Mucosa of descending colon (tissue), 3 donors: ENCODE measurements around the gene CACNB1. TPM values are rescaled to one million over a fixed set of nuclear protein-coding genes. Genes with fewer than 3 reads are reported as not detected.

ENCODE experiments used
- ATAC-seq: fragments of 200-7000 bp; cut with Tn5 transposase; one replicate; pipeline ENCODE4 v1.9.1; 2020; ENCODE audit warnings: mild to moderate bottlenecking, moderate library complexity
- DNase-seq, 3 donors: peaks; one replicate each; pipeline ENCODE4 v3.0.0-alpha.2; 2020
- H3K36me3 ChIP-seq: fragments of 200-600 bp; one replicate; pipeline ENCODE4 v1.8.0; 2021; ENCODE audit warnings: low read depth, mild to moderate bottlenecking
- H3K4me1 ChIP-seq: fragments of 200-600 bp; one replicate; pipeline ENCODE4 v1.8.0; 2021; ENCODE audit warnings: low read depth, mild to moderate bottlenecking
- H3K4me3 ChIP-seq: fragments of 200-600 bp; one replicate; pipeline ENCODE4 v1.8.0; 2021; ENCODE audit warnings: mild to moderate bottlenecking
- H3K9me3 ChIP-seq: fragments of 200-600 bp; one replicate; pipeline ENCODE4 v1.8.0; 2021; ENCODE audit warnings: mild to moderate bottlenecking
- CTCF ChIP-seq: fragments of 200-600 bp; IDR thresholded peaks from one replicate; pipeline ENCODE4 v1.8.0; 2022; ENCODE audit warnings: antibody characterized with exemption, mild to moderate bottlenecking
- intact Hi-C, 2 donors: fragments of 100-400 bp; cut with DNase I in 1 of 2; cut with micrococcal nuclease in 1 of 2; formaldehyde crosslinking; loops; one replicate each; pipeline versions ENCODE4 v1.11.0 to v1.11.1; 2022; cut with DNase I, micrococcal nuclease
- total RNA-seq, 3 donors: library from RNA; stranded (reverse); fragmentation: NEBNext Ultra II Directional in 2 of 3; extraction: Animal tissue kit (Norgen Biotek cat#: 25700) in 2 of 3; gene quantifications; one replicate each; pipeline versions ENCODE4 v1.2.1 to v1.2.4, GENCODE V29; 2021 to 2023
- donor health status: DM: no; HTN: no; CAD: no; lungs with moderate emphysema.
- donor health status: DM: no; HTN: no; CAD: no.
- donor health status: DM: no; HTN: yes; CAD: no.

CACNB1 gene
- total RNA-seq, 3 donors from 2014 or later, result 16.8 to 24.3 (median 20.1) TPM

GRCh38 chr17:39175695-39176093, 21.8 kb downstream of the CACNB1 start:
- Histone ChIP-seq H3K4me1 (peaks cover 18% of the 10 kb centered on the region), H3K4me3 (no peak overlapping the region), H3K36me3 (no peaks in the 10 kb centered on the region), H3K9me3 (no peaks in the 10 kb centered on the region)
- DNase-seq, result no peak
- intact Hi-C loops, result no loop called here
- no peak for ATAC-seq
- no peak for TF ChIP-seq CTCF

GRCh38 chr17:39174920-39175694, 22.4 kb downstream of the CACNB1 start:
- H3K36me3 ChIP-seq, result no peaks in the 10 kb centered on the region
- peaks cover 18% of the 10 kb centered on the region for H3K4me1 ChIP-seq
- ATAC-seq (peak; percentile 66), DNase-seq (peak; percentile 65 to 81 (median 75))
- intact Hi-C loops, result no loop called here
- no peak overlapping the region for H3K4me3 ChIP-seq
- H3K9me3 ChIP-seq, result no peaks in the 10 kb centered on the region
- TF ChIP-seq CTCF, result peak; percentile 75

DNA sequence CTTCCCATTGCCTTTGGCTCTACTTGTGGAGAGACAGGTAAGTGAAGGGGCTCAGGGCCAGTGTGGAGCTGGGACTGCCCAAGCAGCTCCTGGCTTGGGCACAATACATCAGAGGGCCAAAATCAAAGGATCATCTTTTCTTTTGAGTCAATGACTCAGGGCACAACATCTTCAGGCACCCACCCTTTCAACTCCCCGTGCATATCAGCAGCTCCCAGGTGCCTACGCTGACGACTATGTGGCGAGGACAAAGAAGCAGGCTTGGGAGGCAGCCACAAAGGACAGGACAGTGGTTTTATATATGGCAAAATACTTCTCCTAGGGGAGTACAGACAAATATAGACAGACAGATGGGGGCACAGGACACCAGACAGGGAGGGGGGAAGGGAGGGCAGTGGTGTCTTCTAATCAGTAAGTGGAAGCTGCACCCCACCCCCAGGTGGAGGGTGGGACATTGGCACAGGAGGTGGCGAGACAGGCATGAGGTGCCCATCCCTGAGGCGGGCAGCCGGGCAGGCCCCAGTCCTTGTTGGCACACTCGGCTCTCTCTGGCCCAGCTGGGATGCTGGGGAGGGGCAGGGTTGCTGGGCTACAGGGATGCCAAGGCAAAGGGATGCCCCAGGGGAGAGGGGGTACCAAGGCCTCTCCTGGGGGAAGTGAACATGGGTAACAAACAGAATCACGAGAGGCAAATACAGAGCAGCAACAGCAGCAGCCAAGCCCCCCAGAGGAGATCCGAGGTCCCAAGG, 23.8 kb downstream of the CACNB1 start:
- no peak for TF ChIP-seq CTCF
- intact Hi-C loops, result no loop called here
- Histone ChIP-seq H3K36me3 (no peaks in the 10 kb centered on the region), H3K9me3 (no peaks in the 10 kb centered on the region), H3K4me3 (no peak overlapping the region), H3K4me1 (peaks cover 14% of the 10 kb centered on the region)
- DNase-seq (no peak), ATAC-seq (no peak)

DNA sequence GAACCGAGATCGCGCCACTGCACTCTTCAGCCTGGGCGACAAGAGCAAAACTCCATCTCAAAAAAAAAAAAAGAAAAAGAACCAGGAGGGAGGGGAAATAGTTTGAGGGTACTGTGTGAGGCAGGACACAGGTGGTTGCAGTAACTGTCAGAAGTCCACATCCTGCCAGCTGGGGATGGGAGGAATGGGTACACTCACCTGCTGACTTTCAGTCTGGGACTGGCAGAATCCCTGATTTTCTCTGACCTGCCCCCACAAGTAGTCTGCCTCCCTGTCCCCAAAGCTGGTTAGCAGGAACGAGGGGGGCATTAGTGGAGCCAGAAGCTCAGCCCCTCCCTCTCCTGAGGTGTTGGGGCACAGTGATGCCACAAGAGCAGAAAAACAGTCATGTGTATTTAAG, 24.4 kb downstream of the CACNB1 start:
- ATAC-seq (no peak), DNase-seq (no peak)
- Histone ChIP-seq H3K4me1 (peaks cover 9% of the 10 kb centered on the region), H3K36me3 (no peaks in the 10 kb centered on the region), H3K4me3 (no peak overlapping the region), H3K9me3 (no peaks in the 10 kb centered on the region)
- intact Hi-C loops, result no loop called here
- TF ChIP-seq CTCF, result no peak

GRCh38 chr17:39171933-39172332, 25.5 kb downstream of the CACNB1 start:
- no peaks in the 10 kb centered on the region for H3K9me3 ChIP-seq
- no peaks in the 10 kb centered on the region for H3K36me3 ChIP-seq
- H3K4me3 ChIP-seq, result no peak overlapping the region
- TF ChIP-seq CTCF, result no peak
- ATAC-seq (no peak), DNase-seq (no peak)
- intact Hi-C loops, result no loop called here
- H3K4me1 ChIP-seq, result peaks cover 7% of the 10 kb centered on the region
